SK-N-SH (cell line): ENCODE results near the gene GABRA5. TPM values are rescaled to one million over a fixed set of nuclear protein-coding genes. Genes with fewer than 3 reads are reported as not detected.

Experiments used
- CTCF ChIA-PET: fragments of 300-600, 350-600 bp; formaldehyde crosslinking; extraction: SDS; loops from one replicate; lab custom pipeline; 2021; lab: Yijun Ruan, JAX
- POLR2A ChIA-PET: fragments of 350-600 bp; sonication (Branson Sonifier 250); formaldehyde crosslinking; extraction: SDS; loops from one replicate; lab custom pipeline; 2020; ENCODE audit warnings: antibody characterized with exemption, inconsistent platforms; lab: Yijun Ruan, JAX
- DNase-seq: peaks from one replicate; pipeline ENCODE4 v3.0.0; 2012
- H2AFZ ChIP-seq: fragments of 200-600 bp; sonication (generic); 2 replicates; pipeline ENCODE4 v1.8.1; 2016; ENCODE audit warnings: antibody characterized with exemption, mild to moderate bottlenecking, low read depth
- H3F3A ChIP-seq: fragments of 200-600 bp; sonication (generic); replicated peaks from 2 replicates; pipeline ENCODE3; 2016; ENCODE audit warnings: antibody characterized with exemption, mild to moderate bottlenecking; ENCODE audit not compliant: insufficient read depth
- H3K27ac ChIP-seq, 2 experiments: fragments of 200-500 bp in 1 of 2; fragments of 200-600 bp in 1 of 2; sonication (Bioruptor generic) in 1 of 2; sonication (generic), shearing (Covaris generic) in 1 of 2; 2 replicates each; pipeline versions ENCODE4 v1.5.1 to v1.6.1; 2014 to 2016; ENCODE audit warnings: low read depth in 2 of 2, inconsistent platforms in 1 of 2, low read length in 1 of 2, mild to moderate bottlenecking in 1 of 2, mixed read lengths in 1 of 2
- H3K27me3 ChIP-seq: fragments of 200-600 bp; sonication (generic), shearing (Covaris generic); 2 replicates; pipeline ENCODE4 v1.6.1; 2016; ENCODE audit warnings: mixed run types; ENCODE audit not compliant: insufficient read depth
- H3K36me3 ChIP-seq, 2 experiments: fragments of 200-500 bp in 1 of 2; fragments of 200-600 bp in 1 of 2; sonication (Bioruptor generic) in 1 of 2; sonication (generic) in 1 of 2; replicated peaks in 1 of 2; 2 replicates each; pipeline versions ENCODE3 to v1.5.1; 2014 to 2016; ENCODE audit warnings: low read length in 1 of 2, mild to moderate bottlenecking in 1 of 2; ENCODE audit not compliant: insufficient read depth in 2 of 2, control insufficient read depth in 1 of 2
- H3K4me1 ChIP-seq, 2 experiments: fragments of 200-500 bp in 1 of 2; fragments of 200-600 bp in 1 of 2; sonication (Bioruptor generic) in 1 of 2; sonication (generic), shearing (Covaris generic) in 1 of 2; 2 replicates each; pipeline versions ENCODE4 v1.5.1 to v1.6.1; 2014 to 2016; ENCODE audit warnings: low read depth in 1 of 2, low read length in 1 of 2, mixed run types in 1 of 2; ENCODE audit not compliant: insufficient read depth in 2 of 2, control insufficient read depth in 1 of 2
- H3K4me2 ChIP-seq: fragments of 200-600 bp; sonication (generic), shearing (Covaris generic); 2 replicates; pipeline ENCODE4 v1.6.1; 2017; ENCODE audit warnings: mixed run types
- H3K4me3 ChIP-seq, 2 experiments: fragments of 200-500 bp in 1 of 2; fragments of 200-600 bp in 1 of 2; sonication (Bioruptor generic) in 1 of 2; sonication (generic), shearing (Covaris generic) in 1 of 2; 2 replicates each; pipeline versions ENCODE4 v1.5.1 to v1.8.1; 2014 to 2016; ENCODE audit warnings: low read depth in 2 of 2, inconsistent platforms in 1 of 2, low read length in 1 of 2, mild to moderate bottlenecking in 1 of 2, mixed read lengths in 1 of 2, moderate library complexity in 1 of 2
- H3K79me2 ChIP-seq: fragments of 200-600 bp; sonication (generic); 2 replicates; pipeline ENCODE4 v1.8.1; 2017; ENCODE audit warnings: mild to moderate bottlenecking; ENCODE audit not compliant: insufficient read depth
- H3K9ac ChIP-seq: fragments of 200-600 bp; sonication (generic); 2 replicates; pipeline ENCODE4 v1.6.1; 2017; ENCODE audit warnings: mixed run types
- H3K9me2 ChIP-seq: fragments of 200-600 bp; sonication (generic); 2 replicates; pipeline ENCODE4 v1.6.1; 2017; ENCODE audit warnings: mixed run types
- H3K9me3 ChIP-seq: fragments of 200-600 bp; sonication (generic); 2 replicates; pipeline ENCODE4 v1.6.1; 2017; ENCODE audit warnings: mixed run types, mild to moderate bottlenecking, moderate library complexity
- H4K20me1 ChIP-seq: fragments of 200-600 bp; sonication (generic); 2 replicates; pipeline ENCODE4 v1.6.1; 2017; ENCODE audit warnings: mild to moderate bottlenecking, mixed run types; ENCODE audit not compliant: insufficient read depth
- EZH2phosphoT487 ChIP-seq: fragments of 200-600 bp; sonication (generic); IDR thresholded peaks from 2 replicates; pipeline ENCODE4 v1.6.1; 2017; ENCODE audit warnings: low read depth, mixed run types, mild to moderate bottlenecking, antibody characterized with exemption, moderate library complexity, borderline replicate concordance
- FOSL2 ChIP-seq: IDR thresholded peaks from 2 replicates; pipeline ENCODE4 v1.4.0; 2012; ENCODE audit warnings: low read depth, mild to moderate bottlenecking, moderate library complexity, borderline replicate concordance
- MXI1 ChIP-seq: IDR thresholded peaks from 2 replicates; pipeline ENCODE4 v1.6.1; 2012; ENCODE audit warnings: mild to moderate bottlenecking, low read depth, low read length, improper control_type of control experiment
- NRF1 ChIP-seq: IDR thresholded peaks from 2 replicates; pipeline ENCODE4 v1.6.1; 2012; ENCODE audit warnings: low read depth, mild to moderate bottlenecking, low read length
- POLR2AphosphoS5 ChIP-seq: IDR thresholded peaks from 2 replicates; pipeline ENCODE4 v1.6.1; 2012; ENCODE audit warnings: low read depth, low read length
- RCOR1 ChIP-seq: fragments of 150-350 bp; IDR thresholded peaks from 2 replicates; pipeline ENCODE4 v1.6.1; 2017; ENCODE audit warnings: antibody characterized with exemption, low read length
- RXRA ChIP-seq: IDR thresholded peaks from 2 replicates; pipeline ENCODE4 v1.4.0; 2012; ENCODE audit warnings: low read depth, mild to moderate bottlenecking, borderline replicate concordance
- SMC3 ChIP-seq: IDR thresholded peaks from 2 replicates; pipeline ENCODE4 v1.6.1; 2012; ENCODE audit warnings: low read depth, low read length, improper control_type of control experiment
- TCF12 ChIP-seq: IDR thresholded peaks from 2 replicates; pipeline ENCODE4 v1.4.0; 2012
- YY1 ChIP-seq: IDR thresholded peaks from 2 replicates; pipeline ENCODE4 v1.4.0; 2012; ENCODE audit warnings: low read depth, mild to moderate bottlenecking
- WGBS: methylation state at CpG from one replicate; pipeline ENCODE4 v1.1.6; 2017; ENCODE audit warnings: low lambda C conversion rate; 5-methylcytosine and 5-hydroxymethylcytosine counted together
- polyA plus RNA-seq, 3 experiments: library from polyadenylated mRNA; depleted of rRNA; stranded (reverse); fragments of >200 nt; gene quantifications; 2 replicates each; pipeline ENCODE4 v1.2.3, GENCODE V29; 2012
- TF ChIP-seq, protein P1 (sequence below): fragments of 150-350 bp; IDR thresholded peaks from 2 replicates; pipeline ENCODE4 v1.6.1; 2016; ENCODE audit warnings: mild to moderate bottlenecking, low read depth, low read length
- TF ChIP-seq, protein P2 (sequence below): IDR thresholded peaks from 2 replicates; pipeline ENCODE4 v1.4.0; 2012; ENCODE audit warnings: low read depth, borderline replicate concordance
- TF ChIP-seq, protein P3 (sequence below): fragments of 150-350 bp; IDR thresholded peaks from 2 replicates; pipeline ENCODE4 v1.6.1; 2017; ENCODE audit warnings: antibody characterized with exemption, low read length, low read depth, borderline replicate concordance
- TF ChIP-seq, protein P4 (sequence below): IDR thresholded peaks from 2 replicates; pipeline ENCODE4 v1.6.1; 2012; ENCODE audit warnings: mild to moderate bottlenecking, low read depth, low read length, moderate library complexity
- TF ChIP-seq, protein P5 (sequence below): fragments of 200-600 bp; sonication (generic); IDR thresholded peaks from 2 replicates; pipeline ENCODE4 v1.6.1; 2017; ENCODE audit warnings: antibody characterized with exemption, mild to moderate bottlenecking, moderate library complexity

Gene GABRA5
- polyA plus RNA-seq, 1 of the 3 experiments (the other 2 are of a cell fraction): not detected

DNA sequence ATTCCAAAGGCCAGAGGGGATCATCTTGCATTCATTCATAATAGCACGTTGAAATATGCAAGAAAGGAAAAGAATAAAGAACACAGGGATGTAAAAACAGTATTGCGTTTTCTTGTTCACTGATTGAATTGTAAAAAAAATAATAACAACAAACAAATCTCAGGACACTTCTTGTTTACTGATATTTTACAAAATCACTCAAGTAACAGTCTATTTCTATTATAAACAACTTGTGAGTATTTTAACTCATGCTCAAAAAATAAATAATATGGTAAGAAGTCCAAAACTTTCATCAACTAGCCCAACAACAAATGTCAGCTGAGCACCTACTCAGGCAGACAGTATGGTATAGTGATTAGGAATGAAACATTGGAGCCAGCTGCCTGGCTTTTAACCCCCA lies 101.9 kb downstream of the GABRA5 start:
- no peak overlapping the region for H3K4me2 ChIP-seq
- H3K9ac ChIP-seq: no peak overlapping the region
- H3K9me2 ChIP-seq: no peaks in the 10 kb centered on the region
- CTCF ChIA-PET: interaction anchor here (1.0 to 3.8 kb wide), 3 partner anchors 18 to 389 kb away, joined by 3 to 22 read pairs (median 8); no protein-coding TSS in a partner anchor
- H3K79me2 ChIP-seq: no peaks in the 10 kb centered on the region
- 44% methylated on average over 2 of the region's 2 CpGs for WGBS
- no peaks in the 10 kb centered on the region for H3K9me3 ChIP-seq
- H3K27me3 ChIP-seq: no peaks in the 10 kb centered on the region
- no peak overlapping the region for H3K27ac ChIP-seq
- H3F3A ChIP-seq: no peaks in the 10 kb centered on the region
- H4K20me1 ChIP-seq: no peaks in the 10 kb centered on the region
- H3K36me3 ChIP-seq: no peaks in the 10 kb centered on the region
- DNase-seq: no peak
- TF ChIP-seq POLR2AphosphoS5 (no peak), FOSL2 (no peak), YY1 (no peak), MXI1 (no peak), SMC3 (no peak), EZH2phosphoT487 (no peak), NRF1 (no peak), TCF12 (no peak), RCOR1 (no peak), RXRA (no peak)
- TF ChIP-seq, protein P1, sequence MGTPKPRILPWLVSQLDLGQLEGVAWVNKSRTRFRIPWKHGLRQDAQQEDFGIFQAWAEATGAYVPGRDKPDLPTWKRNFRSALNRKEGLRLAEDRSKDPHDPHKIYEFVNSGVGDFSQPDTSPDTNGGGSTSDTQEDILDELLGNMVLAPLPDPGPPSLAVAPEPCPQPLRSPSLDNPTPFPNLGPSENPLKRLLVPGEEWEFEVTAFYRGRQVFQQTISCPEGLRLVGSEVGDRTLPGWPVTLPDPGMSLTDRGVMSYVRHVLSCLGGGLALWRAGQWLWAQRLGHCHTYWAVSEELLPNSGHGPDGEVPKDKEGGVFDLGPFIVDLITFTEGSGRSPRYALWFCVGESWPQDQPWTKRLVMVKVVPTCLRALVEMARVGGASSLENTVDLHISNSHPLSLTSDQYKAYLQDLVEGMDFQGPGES: no peak
- TF ChIP-seq, protein P2, sequence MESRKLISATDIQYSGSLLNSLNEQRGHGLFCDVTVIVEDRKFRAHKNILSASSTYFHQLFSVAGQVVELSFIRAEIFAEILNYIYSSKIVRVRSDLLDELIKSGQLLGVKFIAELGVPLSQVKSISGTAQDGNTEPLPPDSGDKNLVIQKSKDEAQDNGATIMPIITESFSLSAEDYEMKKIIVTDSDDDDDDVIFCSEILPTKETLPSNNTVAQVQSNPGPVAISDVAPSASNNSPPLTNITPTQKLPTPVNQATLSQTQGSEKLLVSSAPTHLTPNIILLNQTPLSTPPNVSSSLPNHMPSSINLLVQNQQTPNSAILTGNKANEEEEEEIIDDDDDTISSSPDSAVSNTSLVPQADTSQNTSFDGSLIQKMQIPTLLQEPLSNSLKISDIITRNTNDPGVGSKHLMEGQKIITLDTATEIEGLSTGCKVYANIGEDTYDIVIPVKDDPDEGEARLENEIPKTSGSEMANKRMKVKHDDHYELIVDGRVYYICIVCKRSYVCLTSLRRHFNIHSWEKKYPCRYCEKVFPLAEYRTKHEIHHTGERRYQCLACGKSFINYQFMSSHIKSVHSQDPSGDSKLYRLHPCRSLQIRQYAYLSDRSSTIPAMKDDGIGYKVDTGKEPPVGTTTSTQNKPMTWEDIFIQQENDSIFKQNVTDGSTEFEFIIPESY: no peak
- TF ChIP-seq, protein P3, sequence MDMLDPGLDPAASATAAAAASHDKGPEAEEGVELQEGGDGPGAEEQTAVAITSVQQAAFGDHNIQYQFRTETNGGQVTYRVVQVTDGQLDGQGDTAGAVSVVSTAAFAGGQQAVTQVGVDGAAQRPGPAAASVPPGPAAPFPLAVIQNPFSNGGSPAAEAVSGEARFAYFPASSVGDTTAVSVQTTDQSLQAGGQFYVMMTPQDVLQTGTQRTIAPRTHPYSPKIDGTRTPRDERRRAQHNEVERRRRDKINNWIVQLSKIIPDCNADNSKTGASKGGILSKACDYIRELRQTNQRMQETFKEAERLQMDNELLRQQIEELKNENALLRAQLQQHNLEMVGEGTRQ: no peak
- TF ChIP-seq, protein P4, sequence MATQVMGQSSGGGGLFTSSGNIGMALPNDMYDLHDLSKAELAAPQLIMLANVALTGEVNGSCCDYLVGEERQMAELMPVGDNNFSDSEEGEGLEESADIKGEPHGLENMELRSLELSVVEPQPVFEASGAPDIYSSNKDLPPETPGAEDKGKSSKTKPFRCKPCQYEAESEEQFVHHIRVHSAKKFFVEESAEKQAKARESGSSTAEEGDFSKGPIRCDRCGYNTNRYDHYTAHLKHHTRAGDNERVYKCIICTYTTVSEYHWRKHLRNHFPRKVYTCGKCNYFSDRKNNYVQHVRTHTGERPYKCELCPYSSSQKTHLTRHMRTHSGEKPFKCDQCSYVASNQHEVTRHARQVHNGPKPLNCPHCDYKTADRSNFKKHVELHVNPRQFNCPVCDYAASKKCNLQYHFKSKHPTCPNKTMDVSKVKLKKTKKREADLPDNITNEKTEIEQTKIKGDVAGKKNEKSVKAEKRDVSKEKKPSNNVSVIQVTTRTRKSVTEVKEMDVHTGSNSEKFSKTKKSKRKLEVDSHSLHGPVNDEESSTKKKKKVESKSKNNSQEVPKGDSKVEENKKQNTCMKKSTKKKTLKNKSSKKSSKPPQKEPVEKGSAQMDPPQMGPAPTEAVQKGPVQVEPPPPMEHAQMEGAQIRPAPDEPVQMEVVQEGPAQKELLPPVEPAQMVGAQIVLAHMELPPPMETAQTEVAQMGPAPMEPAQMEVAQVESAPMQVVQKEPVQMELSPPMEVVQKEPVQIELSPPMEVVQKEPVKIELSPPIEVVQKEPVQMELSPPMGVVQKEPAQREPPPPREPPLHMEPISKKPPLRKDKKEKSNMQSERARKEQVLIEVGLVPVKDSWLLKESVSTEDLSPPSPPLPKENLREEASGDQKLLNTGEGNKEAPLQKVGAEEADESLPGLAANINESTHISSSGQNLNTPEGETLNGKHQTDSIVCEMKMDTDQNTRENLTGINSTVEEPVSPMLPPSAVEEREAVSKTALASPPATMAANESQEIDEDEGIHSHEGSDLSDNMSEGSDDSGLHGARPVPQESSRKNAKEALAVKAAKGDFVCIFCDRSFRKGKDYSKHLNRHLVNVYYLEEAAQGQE: no peak
- TF ChIP-seq, protein P5, sequence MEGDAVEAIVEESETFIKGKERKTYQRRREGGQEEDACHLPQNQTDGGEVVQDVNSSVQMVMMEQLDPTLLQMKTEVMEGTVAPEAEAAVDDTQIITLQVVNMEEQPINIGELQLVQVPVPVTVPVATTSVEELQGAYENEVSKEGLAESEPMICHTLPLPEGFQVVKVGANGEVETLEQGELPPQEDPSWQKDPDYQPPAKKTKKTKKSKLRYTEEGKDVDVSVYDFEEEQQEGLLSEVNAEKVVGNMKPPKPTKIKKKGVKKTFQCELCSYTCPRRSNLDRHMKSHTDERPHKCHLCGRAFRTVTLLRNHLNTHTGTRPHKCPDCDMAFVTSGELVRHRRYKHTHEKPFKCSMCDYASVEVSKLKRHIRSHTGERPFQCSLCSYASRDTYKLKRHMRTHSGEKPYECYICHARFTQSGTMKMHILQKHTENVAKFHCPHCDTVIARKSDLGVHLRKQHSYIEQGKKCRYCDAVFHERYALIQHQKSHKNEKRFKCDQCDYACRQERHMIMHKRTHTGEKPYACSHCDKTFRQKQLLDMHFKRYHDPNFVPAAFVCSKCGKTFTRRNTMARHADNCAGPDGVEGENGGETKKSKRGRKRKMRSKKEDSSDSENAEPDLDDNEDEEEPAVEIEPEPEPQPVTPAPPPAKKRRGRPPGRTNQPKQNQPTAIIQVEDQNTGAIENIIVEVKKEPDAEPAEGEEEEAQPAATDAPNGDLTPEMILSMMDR: no peak
- no peaks in the 10 kb centered on the region; a peak in 1 of 4 replicates for H3K4me1 ChIP-seq
- no peak overlapping the region for H2AFZ ChIP-seq
- POLR2A ChIA-PET: interaction anchor here (0.7 kb wide), 1 partner anchor 269 kb away, joined by 4 read pairs; no protein-coding TSS in a partner anchor
- H3K4me3 ChIP-seq: no peak overlapping the region
